CD1c-positive myeloid dendritic cell (primary cell): Measurements from ENCODE around the gene ZNF740.

Experiments
- DNase-seq: peaks from one replicate; pipeline ENCODE4 v3.0.0-alpha.2; 2016; ENCODE audit errors: extremely low spot score

ZNF740 gene

DNA sequence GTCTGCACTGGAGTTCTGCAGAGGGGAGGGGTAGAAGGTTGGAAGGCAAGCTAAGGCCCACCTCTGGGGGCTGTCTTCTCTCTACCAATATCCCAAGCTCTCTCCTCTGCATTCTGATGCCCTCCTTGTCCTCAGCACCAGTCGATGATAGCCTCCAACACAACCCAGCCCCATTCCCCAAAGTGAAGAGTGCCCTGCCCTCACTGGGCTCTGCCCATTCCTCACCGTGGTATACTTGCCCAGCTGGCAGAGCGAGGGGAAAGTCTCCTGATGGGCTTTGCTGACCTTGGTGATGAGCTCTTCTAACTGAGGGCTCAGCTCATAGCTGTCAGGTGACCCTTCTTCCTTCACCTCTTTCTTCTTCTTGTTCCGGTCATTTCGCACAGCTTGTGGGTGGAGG lies 33.7 kb downstream of the ZNF740 start:
- no peak for DNase-seq

DNA sequence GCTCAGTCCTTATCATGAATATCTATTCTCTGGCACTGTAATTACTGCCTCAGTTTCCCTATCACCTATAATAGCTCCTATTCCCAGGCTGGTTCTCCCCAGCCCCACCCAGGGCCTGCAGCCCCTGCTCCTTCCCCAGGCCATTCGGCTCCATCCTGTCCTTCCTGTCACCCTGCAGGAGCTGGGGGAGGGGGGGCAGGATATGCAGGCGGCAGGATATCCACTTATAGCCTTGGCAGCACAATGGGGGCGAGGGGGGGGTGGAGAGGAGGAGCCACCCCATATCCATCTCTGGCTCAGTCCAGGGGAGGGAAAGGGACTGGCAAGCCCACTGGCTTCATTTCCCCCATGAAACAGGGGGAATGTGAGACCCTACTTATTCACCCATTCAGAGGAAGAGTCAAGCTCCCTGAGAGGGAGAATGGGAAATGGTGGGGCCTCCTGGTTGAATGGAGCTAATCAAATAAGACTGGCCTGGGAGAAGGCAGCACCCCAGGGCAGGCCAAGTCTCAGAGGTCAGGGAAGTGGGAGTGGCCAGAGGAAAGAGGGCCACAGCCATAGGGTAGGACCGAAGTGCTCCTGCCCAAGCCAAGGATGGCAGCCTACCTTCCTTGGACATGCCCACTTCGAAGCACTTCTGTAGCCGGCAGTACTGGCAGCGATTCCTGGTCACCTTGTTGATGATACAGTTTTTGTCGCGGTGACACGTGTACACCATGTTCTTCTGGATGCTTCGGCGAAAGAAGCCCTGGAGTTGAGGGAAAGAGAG lies 34.3 kb downstream of the ZNF740 start:
- no peak for DNase-seq

DNA sequence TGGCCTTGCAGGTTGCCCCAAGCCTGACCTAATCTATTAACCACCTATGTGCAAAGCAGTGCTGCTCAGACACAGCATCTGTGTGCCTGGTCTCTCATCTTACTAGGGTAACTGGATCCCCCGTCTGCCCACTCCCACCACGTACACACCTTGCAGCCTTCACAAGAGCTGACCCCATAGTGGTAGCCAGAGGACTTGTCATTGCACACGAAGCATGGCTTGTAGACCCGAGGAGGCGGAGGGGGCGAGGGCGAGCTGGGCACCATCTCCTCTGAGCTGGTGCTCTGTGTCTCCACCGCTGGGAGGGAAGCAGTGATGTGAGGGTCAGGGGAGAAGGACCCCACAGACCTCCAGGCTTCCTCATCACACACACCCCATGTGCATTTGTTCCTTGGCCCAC lies 35.0 kb downstream of the ZNF740 start:
- no peak for DNase-seq

DNA sequence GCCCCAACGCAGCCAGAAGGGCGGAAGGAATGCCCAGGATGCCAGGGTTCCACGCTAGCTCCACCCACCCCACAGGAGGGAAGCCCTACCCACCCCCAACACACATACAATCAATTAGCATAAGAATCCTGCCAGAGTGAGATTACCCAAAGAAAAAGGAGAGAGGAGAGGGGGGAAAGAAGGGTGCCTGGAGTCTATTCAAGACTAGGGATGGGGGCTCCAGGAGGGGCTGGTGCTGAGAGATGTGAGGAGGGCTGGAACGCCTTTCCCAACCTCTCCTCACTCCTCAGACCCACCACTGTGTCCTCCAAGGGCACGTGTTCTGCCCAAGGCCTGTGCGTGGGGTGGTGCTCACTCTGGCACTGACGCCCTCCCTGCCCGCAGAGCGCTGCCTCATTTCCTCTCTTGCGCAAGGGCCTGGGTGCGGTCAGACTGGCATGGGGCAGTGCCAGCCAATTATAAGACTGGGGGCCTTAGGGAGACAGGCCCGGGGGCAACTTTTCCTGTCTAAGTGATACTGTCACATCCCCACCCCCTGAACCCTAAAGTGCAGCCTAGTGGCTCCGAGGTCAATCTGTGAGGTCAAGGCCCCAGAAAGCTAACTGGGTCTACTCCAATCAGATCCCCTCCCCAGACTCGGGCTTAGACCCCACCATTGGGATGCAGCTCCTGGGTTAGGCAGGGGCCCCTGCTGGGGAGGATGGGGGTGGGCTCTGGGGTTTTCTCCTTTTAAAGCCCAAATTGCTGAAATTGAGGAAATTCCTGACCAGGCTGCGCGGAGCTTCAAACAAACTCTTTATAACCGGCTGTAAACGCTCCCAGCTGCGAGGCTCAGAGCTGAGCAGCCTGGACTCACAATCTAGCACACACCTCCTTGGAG lies 36.8 kb downstream of the ZNF740 start:
- DNase-seq: peak; percentile 79

DNA sequence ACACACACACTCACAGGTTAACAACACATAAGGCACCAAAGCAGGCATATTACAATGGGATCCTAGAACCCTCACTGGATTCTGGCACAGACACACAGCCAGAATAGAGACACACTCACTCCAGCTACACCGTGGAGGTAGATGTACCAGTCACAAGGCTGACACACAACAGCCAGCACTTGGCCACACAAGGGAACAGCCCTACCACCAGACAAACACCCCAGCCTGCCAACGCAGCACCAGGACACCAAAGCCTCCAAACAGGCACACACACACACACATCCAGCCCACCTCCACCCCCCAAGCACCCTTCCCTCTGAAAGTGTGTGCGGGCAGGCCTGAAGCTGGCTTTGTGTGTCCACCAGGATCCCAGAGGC lies 37.4 kb downstream of the ZNF740 start:
- DNase-seq: no peak

DNA sequence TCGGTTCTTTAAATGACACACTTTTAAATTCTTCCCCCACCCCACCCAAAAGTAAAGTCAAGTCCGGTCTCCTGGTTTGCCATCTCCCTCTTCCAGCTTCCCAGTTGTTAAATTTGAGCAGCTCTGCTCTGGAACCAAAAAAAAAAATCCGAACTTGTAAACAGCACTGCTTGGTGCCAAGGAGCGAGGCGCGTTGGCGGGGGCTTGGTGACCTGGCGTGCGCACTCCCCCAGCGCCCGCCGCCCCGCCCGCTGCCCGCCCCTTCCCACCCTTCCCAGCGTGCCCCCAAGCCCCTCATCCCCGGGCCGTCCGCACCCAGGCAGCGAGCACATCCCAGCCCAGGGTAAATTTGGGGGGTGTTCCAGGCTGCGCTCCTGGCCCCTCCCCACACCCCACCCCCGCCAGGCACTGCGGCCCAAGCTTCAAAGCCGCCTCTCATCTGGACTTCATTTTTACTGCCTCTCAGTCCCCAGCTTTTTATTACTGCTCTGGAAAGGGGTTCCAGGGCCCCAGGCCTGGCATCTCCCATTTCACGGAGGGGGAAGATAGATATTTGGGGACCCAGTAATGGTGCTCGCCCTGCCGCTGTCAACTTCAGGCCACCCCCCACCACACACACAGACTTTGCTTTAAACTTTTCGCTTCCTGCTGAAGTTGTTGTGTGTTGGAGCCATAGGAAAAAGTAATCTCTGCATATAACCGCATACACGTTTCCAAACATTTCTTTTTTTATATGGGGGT lies 38.2 kb downstream of the ZNF740 start:
- no peak for DNase-seq

DNA sequence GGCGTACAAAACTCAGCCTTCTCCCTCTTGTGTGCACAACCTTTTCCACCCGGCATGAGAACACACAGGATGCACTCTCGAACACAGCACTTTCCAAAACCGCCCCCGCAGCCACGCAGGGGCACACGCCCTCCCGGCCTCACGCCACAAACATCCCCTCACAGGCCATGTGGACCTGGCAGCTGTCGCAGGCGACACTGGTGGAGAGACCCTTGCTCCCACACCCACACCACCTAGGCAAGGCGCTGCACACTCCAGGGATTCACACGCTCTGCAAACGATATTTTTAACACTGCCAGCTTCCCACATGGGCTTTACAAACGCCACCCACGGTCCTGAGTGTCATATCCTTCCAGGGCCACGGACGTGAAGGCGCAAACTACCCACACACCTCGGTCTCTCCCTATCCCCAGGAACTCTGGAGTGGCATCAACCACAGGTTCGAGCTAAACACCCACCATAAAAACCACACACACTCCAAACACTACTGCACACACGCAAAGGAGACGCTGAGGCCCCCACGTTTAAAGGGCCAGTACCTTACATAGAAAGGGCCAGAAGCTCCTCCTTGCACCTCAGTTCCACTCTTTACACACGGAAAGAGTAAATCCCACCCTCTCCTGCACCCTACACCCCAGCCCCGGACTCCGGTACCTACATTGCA lies 38.9 kb downstream of the ZNF740 start:
- peak; percentile 97 for DNase-seq

DNA sequence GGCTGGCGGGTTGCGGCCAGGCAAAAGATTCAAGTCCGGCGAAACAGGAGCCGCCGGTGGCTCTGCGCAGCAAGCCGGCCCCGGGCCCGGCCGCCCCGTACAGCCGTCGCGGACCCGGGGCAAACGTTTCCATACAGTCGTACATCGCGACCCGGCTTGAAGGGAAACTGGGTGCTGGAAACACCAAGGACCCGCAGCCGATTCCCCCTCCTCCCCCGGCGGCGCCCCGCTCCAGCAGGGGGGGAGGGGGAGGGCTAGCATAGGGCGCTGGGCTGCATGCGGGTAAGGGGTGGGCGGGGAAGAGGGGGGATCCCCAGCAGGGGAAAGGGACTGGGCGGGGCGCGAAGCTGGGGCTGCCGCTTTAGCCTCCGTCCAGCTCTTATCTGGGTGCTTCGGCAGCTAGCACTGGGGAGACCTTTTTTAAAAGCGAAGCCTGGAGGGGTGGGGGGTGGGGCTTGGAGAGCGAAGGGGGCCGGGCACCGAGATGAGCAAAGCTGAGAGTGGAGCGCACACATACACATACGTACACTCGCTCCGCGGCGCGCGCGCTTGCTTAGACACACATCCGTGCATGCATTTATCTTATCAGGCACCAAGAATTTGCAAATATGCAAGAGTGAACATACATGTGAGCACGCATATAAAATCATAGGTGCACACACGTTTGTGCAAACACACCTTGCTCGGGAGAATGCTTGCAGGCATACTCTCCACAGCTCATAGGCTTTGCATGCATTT lies 39.6 kb downstream of the ZNF740 start:
- peak; percentile 87 for DNase-seq

DNA sequence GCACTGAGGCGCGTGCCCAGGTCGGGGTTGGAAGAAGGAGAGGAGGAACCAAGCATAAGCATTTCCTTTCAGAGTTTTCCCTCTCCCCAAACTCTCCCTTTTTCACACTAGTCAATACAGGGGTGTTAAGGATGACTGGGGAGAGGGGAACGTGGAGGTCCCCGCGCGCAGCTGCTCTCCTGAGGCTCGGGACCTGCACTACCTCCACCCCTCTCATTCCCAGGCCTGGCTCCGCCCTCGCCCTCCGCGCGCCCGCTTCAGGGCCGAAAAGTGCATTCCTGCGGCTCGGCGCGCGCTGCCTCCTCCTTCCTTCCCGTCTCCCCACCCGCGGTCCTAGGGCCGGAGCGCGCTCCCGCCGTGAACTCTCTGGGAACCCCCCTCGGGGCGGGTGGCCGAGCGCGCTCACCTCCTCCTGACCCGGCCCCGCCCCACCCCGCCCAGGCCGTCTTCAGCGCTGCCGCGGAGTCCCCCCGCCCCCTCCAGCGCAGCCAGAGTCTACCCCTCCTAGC lies 40.2 kb downstream of the ZNF740 start:
- peak; percentile 96 for DNase-seq

DNA sequence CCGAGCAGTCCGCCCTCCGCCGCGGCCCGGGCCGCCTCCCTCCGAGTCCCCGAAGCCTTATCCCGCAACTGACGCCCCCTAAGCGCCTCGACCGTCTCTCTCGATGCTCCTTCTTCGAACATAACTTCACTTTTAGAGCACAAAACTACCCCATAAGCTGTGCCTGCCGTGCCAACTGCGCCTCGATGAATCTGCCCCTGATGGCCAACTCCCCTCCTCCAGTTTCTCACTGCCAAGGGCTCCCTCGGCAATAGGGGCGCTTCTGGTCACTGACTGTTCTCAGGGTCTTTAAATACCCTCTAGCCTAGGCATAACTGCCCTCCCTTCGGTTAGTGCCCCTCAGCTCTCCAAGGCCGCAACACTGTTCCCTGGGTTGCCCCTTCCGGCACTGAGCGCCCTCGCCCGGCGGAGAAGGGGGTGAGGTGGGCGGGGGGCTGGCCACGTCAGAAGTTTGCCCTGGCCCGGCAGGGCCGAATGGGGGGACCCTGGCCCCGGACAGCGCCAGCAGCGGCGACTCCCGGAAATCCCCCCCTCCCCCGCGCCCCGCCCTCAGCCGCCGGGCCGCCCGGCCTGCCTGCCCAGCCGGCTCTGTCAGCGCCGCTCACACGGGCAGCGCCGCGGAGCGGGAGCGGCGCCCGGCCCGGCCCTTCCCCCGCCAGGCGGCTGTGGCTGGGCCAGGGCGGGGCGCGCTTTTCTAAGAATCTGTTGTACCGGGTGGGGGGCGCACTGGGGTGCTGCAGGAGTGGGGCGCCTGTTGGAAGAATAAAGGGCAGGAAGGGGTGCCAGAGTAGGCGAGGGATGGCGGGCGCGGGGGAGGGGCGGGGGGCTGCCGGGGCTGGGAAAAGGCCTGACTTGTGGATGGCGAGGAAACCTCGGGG lies 40.9 kb downstream of the ZNF740 start:
- peak; percentile 70 for DNase-seq

DNA sequence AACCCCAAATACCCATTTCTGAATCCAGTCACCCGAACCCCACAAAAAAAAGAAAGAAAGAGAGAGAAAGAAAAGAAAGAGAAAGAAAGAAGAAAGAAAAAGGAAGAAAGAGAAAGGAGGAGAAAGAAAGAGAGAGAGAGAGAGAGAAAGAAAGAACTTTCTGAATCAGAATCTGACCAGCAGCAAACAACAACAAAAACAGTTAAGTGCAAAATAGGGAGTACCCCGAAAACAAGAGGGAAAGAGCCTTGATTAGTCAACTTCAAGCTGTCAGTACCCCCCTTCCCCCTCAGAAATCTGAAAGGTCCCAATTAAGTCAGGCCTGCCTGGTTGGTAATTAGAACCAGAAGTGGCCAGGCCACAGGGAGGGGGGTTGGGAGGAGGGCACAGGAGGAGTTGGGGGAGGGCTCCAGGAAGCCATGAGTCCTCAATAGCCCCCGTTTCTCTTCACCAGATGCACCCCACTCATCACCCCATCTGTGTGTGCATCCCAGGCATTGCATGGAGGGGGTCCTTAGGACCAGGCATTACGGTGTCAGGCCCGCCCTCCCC lies 41.7 kb downstream of the ZNF740 start:
- DNase-seq: no peak

DNA sequence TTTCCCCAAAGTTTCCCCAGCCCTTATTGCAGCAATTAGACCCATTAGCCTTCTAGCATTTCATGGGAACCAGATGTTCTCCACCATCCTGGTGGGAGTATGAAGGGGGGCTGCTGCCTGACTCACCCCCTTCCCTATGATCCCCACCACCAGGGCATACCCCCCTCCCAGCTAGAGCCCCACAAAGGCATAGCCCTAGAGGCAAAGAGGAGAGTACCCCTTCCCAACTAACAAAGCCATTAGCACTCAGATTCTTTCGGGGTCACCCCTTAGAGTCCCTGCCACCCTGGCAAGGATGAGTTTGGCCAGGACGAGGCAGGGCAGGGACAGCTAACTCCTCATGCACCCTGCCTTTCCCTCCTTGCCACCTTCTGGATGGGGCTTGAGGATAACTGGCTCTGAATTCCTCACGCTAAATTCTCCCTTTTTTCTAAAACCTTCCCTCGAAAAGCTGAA lies 42.3 kb downstream of the ZNF740 start:
- no peak for DNase-seq

DNA sequence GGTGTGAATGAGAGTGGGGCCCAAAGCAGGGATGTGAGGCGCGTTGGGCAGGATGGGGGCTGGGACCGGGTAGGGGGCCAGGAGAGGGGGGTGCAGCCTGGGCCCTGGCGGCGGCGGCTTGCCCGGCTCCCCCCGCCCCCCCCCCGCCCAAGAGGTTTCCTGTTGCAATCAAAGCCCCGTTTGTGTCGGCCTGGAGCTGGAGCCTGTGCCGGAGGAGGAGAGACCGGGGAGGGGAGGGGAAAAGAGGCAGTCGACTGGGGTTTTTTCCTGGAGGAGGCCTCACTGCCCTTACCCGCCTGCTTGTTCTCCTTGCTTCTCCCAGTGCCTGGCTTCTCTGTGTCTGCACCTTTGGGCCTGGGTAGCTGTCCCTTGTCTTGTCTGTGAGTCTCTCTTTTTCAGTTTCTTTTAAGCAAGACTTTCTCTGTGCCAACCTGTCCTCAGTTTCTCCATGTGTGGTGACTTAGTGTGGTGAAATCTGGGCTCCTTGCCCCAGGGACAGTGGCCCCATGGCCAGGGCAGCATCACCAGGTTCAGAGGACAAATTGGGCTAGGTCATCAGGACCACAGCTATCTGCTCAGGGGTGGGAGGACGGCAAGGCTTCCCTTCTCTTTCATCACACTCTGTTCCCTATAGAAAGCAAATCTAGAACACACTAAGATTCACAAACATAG lies 43.0 kb downstream of the ZNF740 start:
- DNase-seq: no peak

DNA sequence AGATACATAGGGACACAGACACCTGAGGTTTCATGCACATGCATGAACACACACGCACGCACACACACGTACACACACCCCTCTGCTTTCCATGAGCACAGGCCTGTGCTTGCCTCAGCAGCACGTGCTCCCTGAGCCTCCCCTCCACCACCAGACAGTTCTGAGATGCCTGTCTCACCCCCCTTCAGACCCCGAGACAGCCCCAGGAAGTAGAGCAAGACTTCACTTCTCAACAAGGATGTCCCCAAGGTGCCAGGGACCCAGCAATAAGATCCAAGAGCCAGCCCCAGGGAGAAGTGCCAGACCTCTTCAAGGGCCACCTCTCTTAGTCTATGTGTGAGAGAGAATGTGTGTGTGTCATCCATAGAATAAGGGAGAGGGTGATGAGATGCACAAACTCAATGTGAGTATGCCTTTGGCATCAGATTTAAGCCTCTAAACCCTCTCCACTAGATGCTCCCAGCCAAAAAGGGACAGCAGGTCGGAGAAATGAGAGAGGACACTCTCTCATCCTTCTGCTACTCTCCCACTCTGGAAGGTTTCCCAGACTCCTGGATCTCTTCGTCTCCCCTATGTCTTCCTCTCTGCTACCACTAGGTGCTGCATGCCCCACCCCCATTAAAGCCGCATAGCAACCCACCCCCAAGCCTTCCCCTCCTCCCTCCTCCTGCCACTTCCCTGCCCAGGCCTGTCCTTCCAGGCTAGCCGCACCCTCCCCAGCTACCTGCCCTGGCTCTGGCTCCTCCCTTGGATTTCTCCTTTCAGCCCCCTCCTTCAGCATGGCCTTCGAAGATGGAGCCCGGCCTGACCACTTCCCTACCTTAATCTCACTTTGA lies 43.8 kb downstream of the ZNF740 start:
- no peak for DNase-seq

DNA sequence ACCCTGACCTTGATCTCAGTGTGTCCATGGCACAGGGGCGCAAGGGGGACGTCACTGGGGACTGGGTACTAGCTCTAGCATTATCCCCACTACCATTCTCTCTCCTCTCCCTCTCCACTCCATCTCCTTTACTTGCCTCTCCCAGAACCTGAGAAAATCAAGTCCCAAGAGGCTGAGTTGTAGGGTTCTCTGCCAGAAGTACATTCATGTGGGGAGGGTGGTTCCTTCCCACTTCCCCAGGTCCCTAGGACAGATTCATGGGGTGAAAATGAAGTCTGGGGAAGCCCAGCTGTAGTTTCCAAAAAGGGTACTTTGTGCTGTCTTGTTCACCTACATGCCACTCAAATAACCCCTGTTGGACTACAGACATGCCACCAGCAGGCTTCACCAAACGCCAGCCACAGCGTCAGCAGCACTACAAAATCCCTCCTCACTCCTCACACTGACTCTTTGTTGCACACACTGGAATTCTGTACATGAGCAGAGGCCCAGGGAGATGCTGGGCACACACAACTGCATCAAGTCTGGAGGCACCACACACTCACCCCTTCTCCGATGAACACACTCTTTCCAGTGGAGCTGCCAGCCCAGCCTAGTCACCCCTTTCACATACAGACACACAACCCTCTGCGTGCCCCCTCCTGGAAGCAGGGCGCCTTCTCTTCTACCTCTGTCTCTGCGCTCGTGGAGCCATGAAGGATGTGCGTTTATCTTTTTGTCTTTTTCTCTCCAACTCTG lies 44.5 kb downstream of the ZNF740 start:
- DNase-seq: no peak

DNA sequence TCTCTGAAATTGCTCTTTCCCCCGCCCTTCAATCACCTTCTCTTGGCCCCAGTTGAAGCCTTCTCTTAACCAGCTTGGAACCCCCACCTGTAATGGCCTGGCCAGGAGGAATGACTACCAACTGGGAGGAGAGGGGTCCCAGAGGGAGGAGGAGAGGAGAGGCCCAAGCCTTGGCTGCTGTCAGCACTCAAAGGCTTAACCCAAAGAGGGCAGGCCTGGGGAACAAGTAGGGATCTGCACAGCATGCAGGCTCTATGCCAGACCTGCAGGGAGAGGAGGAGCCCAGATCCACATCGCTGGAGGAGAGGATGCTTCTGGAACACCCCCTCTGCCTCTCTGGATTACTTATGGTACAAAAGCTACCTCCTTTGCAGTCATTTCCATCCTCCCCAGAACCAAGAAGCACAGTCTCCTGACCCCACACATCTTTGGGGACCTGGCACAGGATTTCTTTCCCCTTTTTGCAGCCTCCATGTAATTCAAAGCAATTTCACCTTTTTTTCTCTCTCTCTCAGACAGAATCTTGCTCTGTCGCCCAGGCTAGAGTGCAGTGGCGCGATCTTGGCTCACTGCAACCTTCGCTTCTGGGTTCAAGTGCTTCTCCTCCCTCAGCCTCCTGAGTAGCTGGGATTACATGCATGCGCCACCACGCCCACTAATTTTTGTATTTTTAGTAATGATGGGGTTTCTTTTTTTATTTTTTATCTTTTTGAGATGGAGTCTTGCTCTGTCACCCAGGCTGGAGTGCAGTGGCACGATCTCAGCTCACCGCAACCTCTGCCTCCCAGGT lies 45.3 kb downstream of the ZNF740 start:
- no peak for DNase-seq

DNA sequence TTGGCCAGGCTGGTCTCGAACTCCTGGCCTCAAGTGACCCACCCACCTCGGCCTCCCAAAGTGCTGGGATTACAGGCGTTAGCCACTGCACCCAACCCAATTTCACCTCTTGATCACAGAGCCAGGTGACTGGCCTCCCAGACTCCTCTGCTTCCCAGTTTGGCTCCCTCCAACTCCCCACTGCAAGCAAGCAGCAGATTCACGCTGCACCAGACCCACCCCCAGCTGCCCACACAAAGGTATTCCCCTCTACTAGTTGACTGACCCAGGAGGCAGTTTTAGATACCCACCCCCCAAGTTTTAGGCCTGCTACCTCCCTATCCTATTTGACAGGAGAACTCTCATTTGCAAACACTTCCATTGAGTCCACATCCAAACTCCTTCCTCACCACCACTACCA lies 46.3 kb downstream of the ZNF740 start:
- no peak for DNase-seq
